HFFc6 (cell line): ENCODE measurements around the gene TCEA2. TPM values are rescaled to one million over a fixed set of nuclear protein-coding genes. Genes with fewer than 3 reads are reported as not detected.

Experiments used
- DNase-seq: peaks from one replicate; pipeline ENCODE4 v3.0.0-alpha.2; 2018
- H3K27ac Mint-ChIP-seq: 2 replicates; pipeline ENCODE4 v1.8.0; 2020; ENCODE audit warnings: mild to moderate bottlenecking, mixed read lengths
- H3K27me3 Mint-ChIP-seq: 2 replicates; pipeline ENCODE4 v1.8.0; 2021; ENCODE audit warnings: mild to moderate bottlenecking, moderate library complexity, mixed read lengths; ENCODE audit not compliant: insufficient read depth
- H3K36me3 Mint-ChIP-seq: 2 replicates; pipeline ENCODE4 v1.8.0; 2021; ENCODE audit warnings: low read depth, mixed read lengths
- H3K4me1 Mint-ChIP-seq: 2 replicates; pipeline ENCODE4 v1.8.0; 2020; ENCODE audit warnings: low read depth, mixed read lengths
- H3K4me3 Mint-ChIP-seq: 2 replicates; pipeline ENCODE4 v1.8.0; 2020; ENCODE audit warnings: mild to moderate bottlenecking, moderate library complexity, mixed read lengths
- H3K9me3 Mint-ChIP-seq: 2 replicates; pipeline ENCODE4 v1.8.0; 2020; ENCODE audit warnings: mild to moderate bottlenecking, mixed read lengths
- total RNA-seq, 6 experiments: library from RNA; stranded (reverse); fragmentation: NEBNext Ultra II Directional; extraction: Animal tissue kit (Norgen Biotek cat#: 25700); gene quantifications; 2 replicates in 1 of 6; 3 replicates in 5 of 6; pipeline ENCODE4 v1.2.3, GENCODE V29; 2021
- TF ChIP-seq, protein P1 (sequence below): fragments of 200-600 bp; sonication (generic); IDR thresholded peaks from 2 replicates; pipeline ENCODE4 v1.5.0; 2021; ENCODE audit warnings: antibody characterized with exemption, mild to moderate bottlenecking

The TCEA2 gene
- total RNA-seq, 6 experiments from 2014 or later: 36.8 to 47.4 (median 41.5) TPM

- Mint-ChIP-seq H3K4me1 (no peaks in the 10 kb centered on the region), H3K9me3 (peaks cover 5% of the 10 kb centered on the region), H3K27ac (no peak overlapping the region), H3K4me3 (no peak overlapping the region), H3K36me3 (no peaks in the 10 kb centered on the region; the same call in 1 of the 2 replicates), H3K27me3 (peaks cover 31% of the 10 kb centered on the region)
- DNase-seq: no peak
- TF ChIP-seq, protein P1, sequence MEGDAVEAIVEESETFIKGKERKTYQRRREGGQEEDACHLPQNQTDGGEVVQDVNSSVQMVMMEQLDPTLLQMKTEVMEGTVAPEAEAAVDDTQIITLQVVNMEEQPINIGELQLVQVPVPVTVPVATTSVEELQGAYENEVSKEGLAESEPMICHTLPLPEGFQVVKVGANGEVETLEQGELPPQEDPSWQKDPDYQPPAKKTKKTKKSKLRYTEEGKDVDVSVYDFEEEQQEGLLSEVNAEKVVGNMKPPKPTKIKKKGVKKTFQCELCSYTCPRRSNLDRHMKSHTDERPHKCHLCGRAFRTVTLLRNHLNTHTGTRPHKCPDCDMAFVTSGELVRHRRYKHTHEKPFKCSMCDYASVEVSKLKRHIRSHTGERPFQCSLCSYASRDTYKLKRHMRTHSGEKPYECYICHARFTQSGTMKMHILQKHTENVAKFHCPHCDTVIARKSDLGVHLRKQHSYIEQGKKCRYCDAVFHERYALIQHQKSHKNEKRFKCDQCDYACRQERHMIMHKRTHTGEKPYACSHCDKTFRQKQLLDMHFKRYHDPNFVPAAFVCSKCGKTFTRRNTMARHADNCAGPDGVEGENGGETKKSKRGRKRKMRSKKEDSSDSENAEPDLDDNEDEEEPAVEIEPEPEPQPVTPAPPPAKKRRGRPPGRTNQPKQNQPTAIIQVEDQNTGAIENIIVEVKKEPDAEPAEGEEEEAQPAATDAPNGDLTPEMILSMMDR: no peak
These were observed 37.0 kb downstream of the TCEA2 start for GRCh38 chr20:64099880-64100565.

DNA sequence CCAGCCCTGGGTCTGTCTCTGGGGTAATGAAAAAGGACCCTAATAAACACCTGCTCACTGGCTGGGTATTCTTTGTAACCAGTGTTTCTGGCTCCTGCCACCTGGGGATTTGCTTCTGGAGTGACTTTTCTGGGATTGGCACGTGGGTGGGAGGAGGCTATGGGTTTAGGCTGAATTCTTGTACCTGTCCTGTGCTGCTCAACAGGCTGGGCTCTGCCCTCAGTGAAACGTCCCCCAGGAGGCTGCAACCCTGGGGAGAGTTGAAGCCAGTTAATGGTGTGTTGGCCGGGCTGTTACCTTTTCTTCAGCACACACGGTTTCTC, 37.5 kb downstream of the TCEA2 start:
- H3K9me3 Mint-ChIP-seq: peaks cover 5% of the 10 kb centered on the region
- H3K27ac Mint-ChIP-seq: no peak overlapping the region
- no peak overlapping the region for H3K4me3 Mint-ChIP-seq
- no peaks in the 10 kb centered on the region for H3K4me1 Mint-ChIP-seq
- H3K36me3 Mint-ChIP-seq: no peaks in the 10 kb centered on the region; the same call in 1 of the 2 replicates
- H3K27me3 Mint-ChIP-seq: peaks cover 33% of the 10 kb centered on the region
- DNase-seq: no peak
- TF ChIP-seq, protein P1: no peak

DNA sequence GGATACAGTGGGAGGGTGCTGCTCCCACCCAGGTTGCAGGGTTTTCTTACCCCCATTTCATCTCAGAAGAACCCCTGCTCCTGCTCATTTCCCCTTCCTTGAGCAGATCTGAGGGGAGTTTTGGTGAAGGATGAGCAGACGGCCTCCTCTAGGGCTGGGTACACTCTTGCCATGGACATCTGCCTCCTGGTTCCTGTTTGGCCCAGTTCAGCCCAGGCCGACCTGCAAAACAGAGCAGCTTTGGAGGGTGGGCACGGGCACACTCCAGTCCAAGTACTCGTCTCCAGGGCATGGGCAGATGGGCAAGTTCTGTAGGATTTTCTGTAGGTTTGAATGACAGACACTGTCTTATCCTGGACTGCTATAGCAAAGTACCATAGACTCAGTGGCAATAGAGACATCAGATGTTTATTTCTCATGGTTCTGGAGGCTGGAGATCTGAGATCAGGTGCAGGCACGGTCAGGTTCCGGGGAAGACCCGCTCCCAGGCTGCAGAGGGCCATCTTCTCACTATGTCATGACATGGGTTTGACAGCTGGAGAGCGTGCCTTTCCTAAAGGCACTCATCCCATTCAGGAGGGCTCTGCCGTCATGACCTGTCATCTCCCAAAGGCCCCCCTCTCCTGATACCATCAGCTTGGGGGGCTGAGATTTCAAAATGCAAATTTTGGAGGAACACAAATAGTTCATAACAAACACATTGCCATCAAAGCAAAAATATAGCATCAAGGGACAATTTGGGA, 38.1 kb downstream of the TCEA2 start:
- H3K27ac Mint-ChIP-seq: no peak overlapping the region
- peaks cover 5% of the 10 kb centered on the region for H3K9me3 Mint-ChIP-seq
- peaks cover 33% of the 10 kb centered on the region for H3K27me3 Mint-ChIP-seq
- no peaks in the 10 kb centered on the region for H3K4me1 Mint-ChIP-seq
- no peak overlapping the region for H3K4me3 Mint-ChIP-seq
- no peaks in the 10 kb centered on the region; the same call in 1 of the 2 replicates for H3K36me3 Mint-ChIP-seq
- no peak for DNase-seq
- TF ChIP-seq, protein P1: no peak

- peaks cover 40% of the 10 kb centered on the region for H3K27me3 Mint-ChIP-seq
- no peak overlapping the region for H3K4me3 Mint-ChIP-seq
- H3K9me3 Mint-ChIP-seq: peaks cover under 1% of the 10 kb centered on the region
- no peaks in the 10 kb centered on the region for H3K4me1 Mint-ChIP-seq
- no peak overlapping the region for H3K27ac Mint-ChIP-seq
- DNase-seq: no peak
- TF ChIP-seq, protein P1: peak; percentile 81
- H3K36me3 Mint-ChIP-seq: no peaks in the 10 kb centered on the region; the same call in 1 of the 2 replicates
These were observed 39.0 kb downstream of the TCEA2 start for GRCh38 chr20:64101731-64102621.

DNA sequence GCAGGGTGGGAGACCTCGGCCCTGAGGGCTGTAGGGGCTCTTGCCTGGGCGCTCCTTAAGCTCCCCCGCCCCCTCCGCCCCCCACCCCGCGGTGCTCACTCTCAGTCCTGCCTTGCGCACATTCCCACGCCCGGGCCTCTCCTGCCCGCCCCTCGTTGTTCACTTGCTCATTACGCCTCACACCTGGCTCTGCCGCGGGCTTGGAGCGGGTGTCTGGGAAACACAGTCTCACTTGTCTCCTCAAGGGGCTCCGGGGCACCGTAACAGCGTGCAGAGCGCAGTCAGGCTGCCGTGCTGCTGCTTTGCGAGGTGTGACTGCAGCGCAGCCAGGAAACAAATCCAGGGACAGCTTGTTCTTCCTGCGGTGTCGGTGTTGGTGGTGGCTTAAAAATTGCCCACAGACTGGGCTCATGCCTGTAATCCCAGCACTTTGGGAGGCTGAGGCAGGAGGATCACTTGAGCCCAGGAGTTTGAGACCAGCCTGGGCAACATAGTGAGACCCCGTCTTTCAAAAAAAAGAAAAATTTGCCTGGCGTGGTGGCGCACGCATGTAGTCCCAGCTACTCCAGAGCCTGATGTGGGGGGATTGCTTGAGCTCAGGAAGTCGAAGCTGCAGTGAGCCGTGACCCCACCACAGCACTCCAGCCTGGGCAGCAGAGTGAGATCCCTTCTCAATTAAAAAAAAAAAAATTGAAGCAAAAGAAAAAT, 39.8 kb downstream of the TCEA2 start:
- Mint-ChIP-seq H3K9me3 (no peaks in the 10 kb centered on the region), H3K36me3 (no peaks in the 10 kb centered on the region), H3K4me3 (no peak overlapping the region), H3K4me1 (no peaks in the 10 kb centered on the region), H3K27me3 (peaks cover 39% of the 10 kb centered on the region), H3K27ac (no peak overlapping the region)
- TF ChIP-seq, protein P1: no peak
- DNase-seq: no peak
